ENCODE data around the gene STXBP1. TPM values are rescaled to one million over a fixed set of nuclear protein-coding genes. Genes with fewer than 3 reads are reported as not detected.

The STXBP1 gene
- total RNA-seq, 4 donors from 2014 or later, result 47.0 to 81.0 (median 66.4) TPM

GRCh38 chr9:127634698-127635097 lies 22.6 kb downstream of the STXBP1 start:
- DNase-seq (ENCODE audit: low spot score) (no peak), ATAC-seq (ENCODE audit: low FRiP score) (no peak)
- TF ChIP-seq CTCF (IDR thresholded peaks at IDR 0.05), result no peak

- DNase-seq (ENCODE audit: low spot score) (no peak), ATAC-seq (ENCODE audit: low FRiP score) (no peak)
- TF ChIP-seq CTCF (IDR thresholded peaks at IDR 0.05), result no peak
Measured at GRCh38 chr9:127635201-127635735, 23.2 kb downstream of the STXBP1 start.

- DNase-seq (ENCODE audit: low spot score), result no peak
- no peak for TF ChIP-seq CTCF (IDR thresholded peaks at IDR 0.05)
- peak; percentile 91 for ATAC-seq (ENCODE audit: low FRiP score)
Measured at GRCh38 chr9:127637322-127637847, 25.3 kb downstream of the STXBP1 start.

- ATAC-seq (ENCODE audit: low FRiP score), result no peak
- no peak for TF ChIP-seq CTCF (IDR thresholded peaks at IDR 0.05)
- no peak for DNase-seq (ENCODE audit: low spot score)
Measured at GRCh38 chr9:127640908-127641545, 28.9 kb downstream of the STXBP1 start.

GRCh38 chr9:127642082-127642740 lies 30.1 kb downstream of the STXBP1 start:
- DNase-seq (ENCODE audit: low spot score) (no peak), ATAC-seq (ENCODE audit: low FRiP score) (no peak)
- TF ChIP-seq CTCF (IDR thresholded peaks at IDR 0.05), result no peak

- DNase-seq (ENCODE audit: low spot score) (no peak), ATAC-seq (ENCODE audit: low FRiP score) (no peak)
- no peak for TF ChIP-seq CTCF (IDR thresholded peaks at IDR 0.05)
Measured at GRCh38 chr9:127644146-127644827, 32.2 kb downstream of the STXBP1 start.

Data from omental fat pad (tissue), 4 donors.